HuH-7 (cell line): ENCODE measurements around the gene ACOX1.
A peak's percentile ranks its signal among the peaks of the same experiment; 100 is the strongest.

Source experiments
- DNase-seq: peaks from one replicate; pipeline ENCODE4 v3.0.0; 2011; ENCODE audit warnings: low spot score

The ACOX1 gene

DNA sequence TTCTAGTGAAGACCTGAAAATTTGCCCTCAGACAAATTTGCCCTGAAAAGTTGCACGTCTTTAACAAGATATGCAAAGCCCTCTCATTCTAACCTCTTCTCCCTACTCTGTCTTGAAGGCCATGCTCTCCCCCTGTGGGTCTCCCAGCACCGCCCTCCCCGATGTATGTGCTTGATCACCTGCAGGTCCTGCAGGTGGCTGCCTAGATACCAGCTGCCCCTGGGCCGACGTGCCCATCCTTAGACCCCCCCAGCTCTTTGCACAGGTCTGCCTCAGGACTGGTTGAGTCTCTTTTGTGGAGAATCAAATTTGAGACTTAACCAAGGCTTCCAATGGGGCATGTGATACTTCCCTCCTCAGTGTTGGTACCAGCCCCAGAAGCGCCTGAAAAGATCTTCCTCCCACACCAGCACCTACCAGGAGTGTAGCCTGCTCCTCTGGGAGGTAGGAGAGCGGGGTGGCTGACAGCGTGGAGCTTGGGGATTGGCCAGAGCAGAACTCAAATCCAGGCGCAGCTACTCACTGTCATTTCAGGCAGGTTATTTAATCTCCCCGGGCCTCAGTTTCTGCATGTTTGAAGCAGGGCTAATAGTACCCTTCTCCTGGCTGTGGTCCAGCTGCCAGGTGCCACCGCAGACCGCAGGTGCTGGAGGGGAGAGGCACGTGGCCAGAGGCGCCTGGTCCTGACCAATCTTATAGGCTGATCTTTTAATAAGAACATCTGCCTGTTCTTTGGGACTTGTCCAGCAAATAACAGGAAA is 69.7 kb downstream of the ACOX1 start:
- DNase-seq, result no peak

DNA sequence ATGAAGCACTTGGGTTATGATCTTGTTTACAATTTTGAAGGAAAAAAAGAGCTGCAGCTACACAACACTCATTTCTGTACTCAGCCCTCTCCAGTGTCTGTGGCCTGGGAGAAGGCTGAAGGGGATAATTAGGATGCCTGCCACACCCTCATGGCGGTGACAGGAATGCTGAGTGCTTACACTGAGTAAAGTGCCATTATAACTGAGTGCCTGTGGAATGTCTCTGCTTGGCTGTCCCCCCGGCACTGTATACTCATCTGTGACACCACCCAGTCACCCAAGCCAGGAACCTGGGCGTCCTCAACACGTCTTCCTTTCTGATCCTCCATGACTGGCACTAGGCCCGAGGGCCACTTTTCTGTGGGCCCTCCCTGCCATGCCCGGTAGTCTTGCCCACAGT is 70.8 kb downstream of the ACOX1 start:
- no peak for DNase-seq

DNA sequence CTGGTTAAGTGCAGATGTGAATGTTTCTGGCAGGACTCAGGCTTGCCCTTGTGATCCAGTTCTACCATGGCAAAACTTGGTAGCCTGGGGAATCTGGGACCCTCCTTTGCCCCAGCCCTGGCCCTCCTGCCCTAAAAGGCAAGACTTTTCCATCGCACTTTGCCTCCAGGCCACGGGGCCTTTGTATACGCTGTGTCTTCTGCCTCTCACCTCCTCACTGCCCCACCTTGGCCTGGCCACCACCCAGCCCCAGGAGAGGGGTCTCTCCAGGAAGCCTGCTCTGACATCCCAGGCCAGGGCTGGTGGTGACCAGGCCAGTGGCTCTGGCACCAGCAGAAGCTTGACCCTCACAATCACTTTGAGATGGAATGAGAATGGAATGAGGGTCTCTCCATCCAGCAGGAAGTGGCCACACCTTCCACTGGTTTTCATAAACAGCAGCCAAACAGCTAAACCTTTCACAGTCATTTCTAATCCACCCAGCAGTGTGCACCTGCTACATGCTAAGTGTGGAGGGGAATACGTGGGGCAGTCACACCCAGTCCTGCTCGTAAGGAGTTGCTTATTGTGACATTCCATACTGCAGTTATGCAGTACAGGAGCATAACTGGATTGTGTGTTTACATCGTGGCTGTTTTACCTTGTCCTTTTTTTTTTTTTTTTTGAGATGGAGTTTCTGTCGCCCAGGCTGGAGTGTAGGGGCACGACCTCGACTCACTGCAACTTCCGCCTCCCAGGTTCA is 72.7 kb downstream of the ACOX1 start:
- no peak for DNase-seq

DNA sequence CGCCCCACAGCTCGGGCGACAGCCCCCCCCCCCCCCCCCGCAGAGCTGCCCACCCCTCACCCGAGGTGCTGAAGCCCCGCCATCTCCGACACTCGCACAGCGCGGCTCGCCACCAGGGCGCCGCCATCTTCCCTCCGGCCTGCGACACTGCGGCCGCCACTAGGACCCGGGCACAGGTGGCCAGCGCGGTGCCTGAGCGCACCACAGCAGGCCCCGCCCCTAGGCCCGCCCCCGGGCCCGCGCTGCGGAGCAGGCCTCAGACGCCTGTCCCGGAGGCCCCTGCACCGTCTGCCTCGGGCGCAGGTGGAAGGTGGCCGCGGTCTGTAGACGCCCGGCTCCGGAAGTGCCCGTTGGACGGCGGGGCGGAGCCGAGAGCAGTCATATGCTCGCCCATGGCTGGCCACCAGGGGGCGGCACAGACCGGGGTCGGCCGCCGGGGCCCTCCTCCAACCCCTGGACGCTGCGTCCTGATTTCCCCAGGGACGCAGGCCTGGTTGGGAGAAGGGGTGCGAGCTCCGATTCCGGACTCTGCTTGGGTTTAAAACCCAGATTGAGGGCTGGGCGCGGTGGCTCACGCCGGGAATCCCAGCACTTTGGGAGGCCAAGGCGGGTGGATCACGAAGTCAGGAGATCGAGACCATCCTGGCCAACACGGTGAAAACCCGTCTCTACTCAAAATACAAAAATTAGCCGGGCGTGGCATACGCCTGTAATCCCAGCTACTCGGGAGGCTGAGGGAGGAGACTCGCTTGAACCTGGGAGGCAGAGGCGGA is 74.0 kb downstream of the ACOX1 start, which contains the start of gene MRPL38:
Gene MRPL38 (minus strand): TSS at position 136 of the 773 bp plus-strand sequence. CDS start 9 bp downstream, at position 127.
- DNase-seq, result peak; percentile 98

DNA sequence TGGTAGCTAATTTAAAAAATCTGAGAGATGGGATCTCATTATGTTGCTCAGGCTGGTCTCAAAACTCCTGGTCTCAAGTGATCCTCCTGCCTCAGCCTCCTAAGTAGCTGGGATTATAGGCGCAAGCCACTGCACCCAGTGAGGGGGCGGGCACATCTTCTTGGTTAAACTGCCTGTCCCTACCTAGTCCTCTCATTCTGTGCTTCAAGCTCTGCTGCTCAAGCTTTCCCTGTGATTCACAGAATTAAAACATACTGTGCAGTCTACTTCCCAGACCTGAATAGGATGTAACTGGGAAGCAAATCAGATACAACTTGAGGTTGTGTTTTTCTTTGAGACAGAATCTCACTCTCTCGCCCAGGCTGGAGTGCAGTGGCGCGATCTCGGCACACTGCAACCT is 76.6 kb downstream of the ACOX1 start:
- no peak for DNase-seq

DNA sequence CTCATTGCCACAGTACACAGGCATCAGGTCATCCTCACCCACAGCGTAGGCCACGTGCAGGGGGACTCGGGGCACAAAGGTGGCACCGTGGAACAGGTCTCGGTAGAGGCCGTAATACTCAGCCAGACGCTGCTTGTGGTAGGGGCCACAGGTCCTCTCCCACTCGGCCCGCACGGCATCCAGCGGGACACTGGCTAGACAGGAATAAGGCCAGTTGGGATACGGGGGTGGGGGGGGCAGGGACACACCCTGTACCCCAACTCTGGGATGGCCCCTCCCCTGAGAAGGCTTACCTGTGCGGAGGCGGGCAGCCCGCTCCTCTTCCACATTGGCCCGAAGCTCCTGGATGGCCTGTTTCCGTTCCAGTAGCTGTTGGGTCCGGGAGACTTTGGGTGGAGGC is 77.2 kb downstream of the ACOX1 start:
- DNase-seq, result no peak

DNA sequence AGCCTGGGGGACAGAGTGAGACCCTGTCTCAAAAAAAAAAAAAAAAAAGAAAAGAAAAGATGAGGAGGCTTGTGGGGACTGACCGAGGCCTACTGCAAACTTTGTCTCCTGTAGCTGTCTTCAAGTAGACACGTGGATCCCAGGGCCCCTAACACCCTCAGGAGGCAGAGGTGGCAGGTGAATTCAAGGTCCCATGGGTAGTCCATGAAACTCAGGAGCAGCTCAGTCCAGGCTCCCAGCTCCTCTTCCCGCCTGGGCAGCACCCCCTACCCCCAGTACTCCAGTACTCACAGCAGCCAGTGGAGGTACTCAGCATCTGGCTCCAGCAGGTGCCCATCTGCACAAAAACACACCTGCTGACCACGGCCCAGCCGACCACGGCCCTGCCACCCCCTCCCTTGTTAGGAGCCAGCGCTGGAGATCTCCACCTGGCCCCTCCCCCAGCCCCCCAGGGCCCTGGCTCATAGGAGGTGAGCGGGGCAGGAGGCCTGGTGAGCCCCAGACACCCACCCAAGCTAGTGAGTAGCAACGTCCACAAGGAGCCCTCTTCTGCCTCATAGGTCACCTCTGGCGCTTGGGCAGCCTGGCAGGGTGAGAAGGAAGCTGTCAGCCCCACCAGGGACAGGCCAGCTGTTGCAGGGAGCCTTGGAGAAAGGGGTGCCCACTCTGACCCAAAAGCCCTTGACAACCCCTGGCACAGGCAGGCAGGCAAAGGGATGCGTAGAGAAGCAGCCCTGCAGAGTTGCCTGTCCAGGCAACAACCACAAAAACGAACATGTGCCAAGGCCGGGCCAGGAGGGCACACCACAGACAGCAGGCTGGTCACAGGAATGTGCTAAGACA is 78.1 kb downstream of the ACOX1 start:
- no peak for DNase-seq

DNA sequence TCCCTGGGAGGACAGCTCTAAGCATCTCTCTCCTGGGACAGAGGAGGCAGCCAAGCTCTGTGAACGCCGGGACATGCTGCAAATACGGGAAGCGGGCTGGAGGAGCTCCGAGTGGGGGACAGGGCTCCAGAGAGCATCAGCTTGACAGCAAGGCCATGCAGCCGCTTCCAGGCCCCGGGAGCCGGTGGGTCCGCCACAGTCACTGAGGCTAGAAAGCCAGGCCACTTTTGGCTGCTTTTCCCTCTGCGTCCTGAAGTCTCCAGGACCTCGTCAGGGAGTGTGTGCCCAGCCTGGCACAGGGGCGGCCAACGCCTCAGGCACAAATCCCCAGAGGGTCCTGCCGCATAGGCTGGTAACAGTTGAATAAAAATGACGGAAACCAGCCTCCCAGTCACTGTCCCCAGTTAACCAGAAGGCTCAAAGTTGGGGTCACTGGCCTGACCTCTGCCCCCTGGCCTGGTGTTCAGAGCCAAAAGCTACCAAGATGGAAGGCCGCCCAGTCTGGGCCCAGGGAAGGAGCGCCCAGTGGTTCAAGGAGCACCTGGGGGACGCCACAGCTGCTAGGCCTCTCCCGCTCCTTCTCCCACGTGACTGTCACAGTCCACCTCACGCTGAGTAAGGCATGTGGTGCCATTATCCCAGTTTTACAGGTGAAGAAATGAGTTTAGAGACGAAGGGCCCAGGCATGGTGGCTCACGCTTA is 79.0 kb downstream of the ACOX1 start:
- DNase-seq, result no peak

DNA sequence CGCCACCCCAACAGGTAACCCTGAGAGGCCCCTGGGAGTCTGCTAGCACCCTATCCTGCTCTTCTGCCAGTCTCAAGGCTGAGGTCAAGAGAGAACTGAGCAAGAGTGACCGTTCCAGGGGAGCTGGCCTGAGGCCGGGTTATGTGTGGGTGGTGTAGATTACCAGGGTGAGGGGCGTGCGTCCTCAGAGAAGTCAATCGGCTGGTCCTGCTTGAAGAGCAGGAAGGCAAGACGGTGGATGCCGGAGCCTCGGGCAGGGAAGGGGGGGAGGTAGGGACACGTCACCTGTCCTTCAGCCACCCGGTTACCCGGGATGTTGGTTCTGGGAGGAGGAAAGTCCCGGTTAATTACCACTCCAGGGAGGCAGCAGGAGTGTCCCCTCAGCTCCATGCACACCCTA is 79.6 kb downstream of the ACOX1 start:
- no peak for DNase-seq

DNA sequence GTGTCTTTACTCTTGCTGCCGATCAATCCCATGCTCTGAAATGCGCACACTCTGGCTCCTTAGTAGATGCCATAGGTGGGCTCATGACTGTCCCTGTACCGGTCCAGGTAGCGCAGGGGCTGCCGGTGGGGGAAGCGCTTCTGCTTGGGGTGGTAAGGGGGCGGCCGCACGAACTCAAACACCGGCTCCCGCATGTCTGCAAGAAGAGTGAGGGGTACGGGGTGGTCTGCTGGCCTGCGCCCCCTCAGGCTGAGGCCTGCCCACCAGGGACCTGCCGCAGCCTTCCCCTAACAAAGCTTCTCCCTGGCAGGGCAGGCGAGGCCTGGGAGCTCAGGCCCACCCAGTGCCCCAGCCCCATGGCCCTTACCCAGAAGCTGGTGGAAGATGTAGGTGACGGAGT is 80.2 kb downstream of the ACOX1 start:
- DNase-seq, result no peak

DNA sequence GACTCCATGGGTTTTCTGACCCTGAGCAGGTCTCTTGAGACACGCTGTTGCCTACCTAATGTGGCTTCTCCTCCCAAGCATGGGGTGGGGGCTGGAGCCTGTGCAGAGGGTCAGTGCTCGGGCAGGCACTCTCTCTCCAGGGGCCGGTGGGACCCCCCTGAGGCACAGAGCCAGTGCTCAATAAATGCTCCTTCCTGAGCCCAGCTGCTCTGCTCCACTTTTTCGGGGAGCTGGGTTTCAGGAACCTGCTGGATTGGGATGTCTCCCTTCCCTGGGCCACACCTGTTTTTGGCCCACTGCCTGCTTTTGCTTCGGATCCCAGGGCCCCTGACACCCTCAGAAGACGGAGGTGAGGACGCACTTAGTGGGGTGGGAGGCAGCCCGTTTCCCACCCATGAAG is 80.9 kb downstream of the ACOX1 start:
- DNase-seq, result no peak

DNA sequence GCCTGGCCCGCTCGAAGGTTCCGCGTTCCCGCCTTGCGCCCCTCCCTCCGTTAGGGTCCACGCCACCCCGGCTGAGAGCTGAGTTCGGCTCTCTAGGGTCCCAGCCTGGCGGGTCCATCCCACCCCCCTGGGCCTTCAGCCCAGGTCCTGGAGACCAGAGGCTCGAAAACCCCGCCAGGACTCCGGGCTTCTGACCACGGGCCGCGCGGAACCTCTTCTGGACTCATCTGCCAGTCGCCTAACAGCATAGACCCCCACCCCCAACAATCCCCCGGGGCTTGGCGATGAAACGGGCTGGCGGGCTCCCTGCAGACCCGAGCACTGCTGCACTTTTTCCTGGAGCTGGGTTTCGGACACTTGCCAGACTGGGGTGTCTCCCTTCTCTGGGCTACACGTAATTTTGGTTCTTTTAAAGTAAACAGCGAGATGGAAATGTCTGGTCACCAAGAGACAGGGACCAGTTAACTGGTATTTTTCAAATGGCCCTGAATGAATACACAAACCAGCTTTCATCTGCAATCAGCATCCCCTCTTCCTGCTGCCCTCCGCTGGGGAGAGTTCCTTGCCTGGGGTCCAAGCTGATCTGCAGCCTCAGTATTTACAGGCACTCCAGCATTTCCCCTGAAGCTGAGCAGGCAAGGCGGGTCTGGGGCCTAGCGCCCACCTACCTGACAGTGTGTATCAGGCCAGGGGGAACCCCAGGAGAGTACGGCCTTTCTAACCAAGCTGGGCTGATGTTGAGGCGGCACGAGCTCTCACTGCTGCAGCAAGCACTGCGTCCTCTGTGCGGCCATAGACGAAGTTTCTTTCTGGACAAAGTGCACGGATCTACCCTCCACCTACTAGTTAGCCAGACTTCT is 81.6 kb downstream of the ACOX1 start:
- DNase-seq, result no peak

DNA sequence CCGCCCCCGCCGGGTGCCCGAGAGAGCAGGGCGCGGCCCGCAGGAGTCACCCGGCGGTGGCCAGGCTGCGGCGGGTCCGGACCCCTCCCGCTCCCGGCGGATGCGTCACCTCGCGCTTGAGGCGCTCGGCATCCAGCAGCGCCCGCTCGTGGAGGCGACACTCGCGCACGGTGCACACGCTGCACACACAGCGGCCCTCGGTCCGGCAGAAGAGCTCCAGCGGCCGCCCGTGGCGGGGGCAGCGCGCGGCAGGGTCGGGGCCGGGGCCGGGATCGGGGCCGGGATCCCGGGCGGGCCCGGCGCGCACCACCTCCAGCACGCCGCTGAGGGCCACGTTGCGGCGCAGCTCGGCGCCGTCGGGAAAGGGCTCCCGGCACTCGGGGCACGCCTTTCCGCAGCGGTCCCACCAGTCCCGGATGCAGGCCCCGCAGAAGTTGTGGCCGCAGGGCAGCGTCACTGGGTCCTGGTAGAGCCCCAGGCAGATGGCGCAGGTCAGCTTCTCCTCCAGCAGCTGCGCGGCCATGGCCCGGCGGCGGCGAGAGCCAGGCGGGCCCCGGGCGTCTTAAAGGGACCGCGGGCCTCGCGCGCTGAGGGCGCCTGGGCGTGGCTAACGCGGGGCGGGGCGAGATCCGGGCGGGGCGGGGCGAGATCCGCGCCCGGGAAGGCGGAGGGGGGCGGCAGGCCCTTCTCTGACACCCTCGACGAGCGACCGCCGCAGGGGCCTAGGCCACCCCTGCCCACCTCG is 82.4 kb downstream of the ACOX1 start, which contains the start of gene TRIM65:
Gene TRIM65 (minus strand): TSS at position 537 of the 745 bp plus-strand sequence. CDS start 14 bp downstream, at position 523.
- DNase-seq, result peak; percentile 87

DNA sequence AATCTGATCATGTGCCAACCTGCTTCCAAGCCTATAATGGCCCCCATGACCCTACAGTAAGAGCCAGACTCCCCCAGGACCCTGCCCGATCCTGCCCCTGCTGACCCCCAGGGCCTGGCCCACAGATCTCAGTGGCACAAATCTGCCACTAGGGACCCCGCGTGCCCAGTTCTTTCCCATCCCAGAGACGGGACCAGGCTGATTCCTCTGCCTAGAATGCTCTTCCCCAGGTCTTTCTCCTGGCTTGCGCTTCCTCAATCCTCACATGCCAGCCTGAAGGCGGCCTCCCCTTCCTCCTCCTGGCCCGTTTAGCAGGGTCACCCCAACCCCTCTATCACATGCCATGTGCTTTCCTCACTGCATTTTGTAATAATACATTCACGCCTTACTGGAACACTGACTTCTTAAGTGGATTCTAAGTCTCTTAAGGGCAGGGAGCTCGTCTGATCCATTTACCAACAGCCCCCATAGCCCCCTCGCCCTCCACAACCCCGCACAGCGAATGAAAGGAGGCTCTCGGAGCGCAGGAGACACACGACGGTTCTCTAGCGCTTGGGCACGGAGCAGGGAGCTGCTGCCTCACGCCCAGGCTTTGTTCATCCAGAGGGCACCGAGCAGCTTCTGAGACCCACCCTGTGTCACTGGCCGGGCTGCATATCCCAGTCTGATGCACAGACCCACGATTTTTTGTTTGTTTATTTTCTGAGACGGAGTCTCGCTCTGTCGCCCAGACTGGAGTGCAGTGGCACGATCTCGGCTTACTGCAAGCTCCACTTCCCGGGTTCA is 83.4 kb downstream of the ACOX1 start:
- DNase-seq, result peak; percentile 75

DNA sequence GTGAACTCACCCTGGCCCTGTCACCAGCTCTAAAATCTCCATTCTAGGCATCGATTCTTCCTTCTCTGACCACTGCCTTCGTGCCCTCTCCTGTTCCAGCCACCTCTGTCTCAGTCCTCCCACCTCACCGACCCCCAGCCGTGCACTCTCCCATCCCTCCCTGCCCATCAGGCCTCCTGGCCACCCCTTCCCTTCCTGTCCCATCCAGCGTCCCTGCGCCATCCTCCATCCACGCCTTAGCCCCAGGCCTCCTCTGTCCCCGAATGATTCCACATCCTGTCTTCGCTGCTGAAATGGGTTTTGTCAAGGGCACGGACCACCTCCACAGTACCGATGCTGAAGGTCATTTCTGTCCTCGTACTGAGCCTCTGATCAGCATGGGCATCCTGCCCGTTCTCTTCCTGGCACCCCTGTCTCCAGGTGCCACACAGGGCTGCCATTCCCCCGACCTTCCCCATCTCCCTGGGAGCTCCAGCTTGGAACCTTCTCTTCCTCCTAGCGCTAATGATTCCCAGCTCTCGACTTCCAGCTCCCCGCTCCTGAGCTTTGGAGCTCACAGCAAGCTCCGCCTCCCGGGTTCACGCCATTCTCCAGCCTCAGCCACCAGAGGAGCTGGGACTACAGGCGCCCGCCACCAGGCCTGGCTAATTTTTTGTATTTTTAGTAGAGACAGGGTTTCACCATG is 84.8 kb downstream of the ACOX1 start:
- no peak for DNase-seq

DNA sequence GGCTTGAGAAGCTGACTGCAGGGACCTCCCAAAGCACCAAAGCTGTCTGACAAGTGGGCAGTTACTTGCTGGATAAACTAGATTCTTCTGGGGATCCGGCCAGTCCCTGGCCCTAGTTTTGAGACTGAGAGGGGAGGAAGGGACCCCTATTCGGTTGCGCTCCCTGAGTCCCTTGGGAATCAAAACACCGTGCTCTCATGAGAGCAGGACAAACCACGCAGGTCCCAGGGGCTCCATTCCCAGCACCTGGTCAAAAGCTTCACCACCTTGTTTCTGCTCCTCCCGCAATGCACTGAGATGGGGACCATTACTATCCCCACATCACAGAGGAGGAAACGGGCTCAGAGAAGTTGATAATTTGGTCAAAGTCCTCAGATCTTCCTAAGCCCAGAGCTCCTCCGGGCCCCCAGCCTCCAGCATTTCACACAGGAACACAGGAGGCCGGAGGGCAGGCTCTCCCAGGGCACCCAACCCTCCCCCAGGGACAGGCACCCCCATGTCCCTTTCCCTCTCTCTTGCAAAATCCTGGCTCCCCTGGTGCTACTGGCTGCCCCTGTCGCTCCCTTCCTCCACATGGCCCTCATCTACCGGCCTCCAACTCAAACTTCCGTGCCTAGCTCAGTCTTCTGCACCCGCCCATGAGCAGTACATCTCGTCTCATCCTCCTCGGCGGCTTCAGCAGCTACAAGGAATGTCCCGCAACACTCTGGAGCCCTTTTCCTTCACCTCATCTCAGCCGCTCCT is 85.5 kb downstream of the ACOX1 start:
- no peak for DNase-seq

DNA sequence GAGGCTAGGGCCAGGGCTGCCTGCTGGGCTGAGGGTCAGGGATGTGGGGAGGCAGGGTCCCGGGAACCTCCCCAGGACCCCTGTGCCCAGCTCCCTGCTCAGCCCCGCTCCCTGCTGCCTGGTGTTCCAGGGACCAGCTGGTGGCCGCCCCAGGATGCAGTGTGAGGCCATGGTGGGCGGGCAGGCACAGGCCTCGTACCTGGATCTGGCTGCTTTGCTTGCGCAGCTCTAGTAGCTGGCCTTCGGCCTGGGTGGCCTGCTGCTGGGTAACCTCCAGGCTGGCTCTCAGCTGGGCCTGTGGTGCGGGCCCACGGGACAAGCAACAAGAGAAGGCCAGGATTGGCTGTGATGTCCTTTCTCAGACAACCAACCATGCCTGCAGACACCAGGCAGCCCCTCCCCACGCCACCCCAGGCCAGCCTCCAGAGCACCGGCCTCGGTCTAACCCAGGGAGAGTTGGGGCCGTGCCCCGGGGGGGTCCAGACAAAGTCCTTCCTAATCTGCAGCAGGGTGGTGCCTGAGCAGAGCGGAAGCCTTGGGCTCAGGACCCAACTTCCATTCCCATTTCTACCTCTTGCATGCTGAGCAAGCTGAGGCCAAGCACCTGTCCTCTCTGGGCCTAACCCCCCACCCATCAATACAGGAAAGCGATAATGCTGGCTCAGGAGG is 86.3 kb downstream of the ACOX1 start:
- DNase-seq, result no peak
